ENCODE data around the gene EXOC7.
"Not testable (repeated sequence)": the region's sequence is repeated elsewhere in the genome, so short reads cannot be mapped to it uniquely, and the experiment has no call there.

Gene EXOC7

GRCh38 chr17:76088041-76088867 is 15.3 kb downstream of the EXOC7 start:
- DNase-seq (ENCODE audit: low spot score) = no peak

GRCh38 chr17:76087531-76087930 is 16.1 kb downstream of the EXOC7 start:
- no peak for DNase-seq (ENCODE audit: low spot score)

GRCh38 chr17:76086384-76086783 is 17.2 kb downstream of the EXOC7 start:
- DNase-seq (ENCODE audit: low spot score) = no peak

GRCh38 chr17:76085731-76086366 is 17.7 kb downstream of the EXOC7 start:
- DNase-seq (ENCODE audit: low spot score) = no peak

GRCh38 chr17:76085066-76085730 is 18.4 kb downstream of the EXOC7 start:
- DNase-seq (ENCODE audit: low spot score) = no peak

GRCh38 chr17:76083536-76084182 is 19.9 kb downstream of the EXOC7 start:
- no peak for DNase-seq (ENCODE audit: low spot score)

- DNase-seq (ENCODE audit: low spot score) = no peak
These were observed 21.0 kb downstream of the EXOC7 start for GRCh38 chr17:76082326-76083251.

GRCh38 chr17:76081295-76082210 is 22.0 kb downstream of the EXOC7 start:
- no peak for DNase-seq (ENCODE audit: low spot score)

GRCh38 chr17:76080768-76081287 is 22.8 kb downstream of the EXOC7 start:
- DNase-seq (ENCODE audit: low spot score) = no peak

GRCh38 chr17:76079956-76080767 is 23.4 kb downstream of the EXOC7 start:
- no peak for DNase-seq (ENCODE audit: low spot score)

- DNase-seq (ENCODE audit: low spot score) = no peak
These were observed 24.0 kb downstream of the EXOC7 start for GRCh38 chr17:76079535-76079955.

GRCh38 chr17:76078860-76079534 is 24.6 kb downstream of the EXOC7 start, which contains the start of gene ZACN:
Gene ZACN (plus strand): TSS chr17:76079182. CDS start chr17:76079265, 83 bp downstream.
- DNase-seq (ENCODE audit: low spot score) = no peak

- not testable (repeated sequence) for DNase-seq (ENCODE audit: low spot score)
These were observed 25.2 kb downstream of the EXOC7 start for GRCh38 chr17:76078370-76078769.

GRCh38 chr17:76077584-76078110 is 25.9 kb downstream of the EXOC7 start:
- no peak for DNase-seq (ENCODE audit: low spot score)

- DNase-seq (ENCODE audit: low spot score) = no peak
These were observed 26.6 kb downstream of the EXOC7 start for GRCh38 chr17:76076765-76077583.

- no peak for DNase-seq (ENCODE audit: low spot score)
These were observed 27.3 kb downstream of the EXOC7 start for GRCh38 chr17:76076146-76076764.
